SK-N-SH (cell line): ENCODE measurements around the gene PROSER2. TPM values are rescaled to one million over a fixed set of nuclear protein-coding genes. Genes with fewer than 3 reads are reported as not detected.

Experiments
- CTCF ChIA-PET: fragments of 300-600, 350-600 bp; formaldehyde crosslinking; extraction: SDS; loops from one replicate; lab custom pipeline; 2021; lab: Yijun Ruan, JAX
- POLR2A ChIA-PET: fragments of 350-600 bp; sonication (Branson Sonifier 250); formaldehyde crosslinking; extraction: SDS; loops from one replicate; lab custom pipeline; 2020; ENCODE audit warnings: antibody characterized with exemption, inconsistent platforms; lab: Yijun Ruan, JAX
- DNase-seq: peaks from one replicate; pipeline ENCODE4 v3.0.0; 2012
- H2AFZ ChIP-seq: fragments of 200-600 bp; sonication (generic); 2 replicates; pipeline ENCODE4 v1.8.1; 2016; ENCODE audit warnings: antibody characterized with exemption, mild to moderate bottlenecking, low read depth
- H3F3A ChIP-seq: fragments of 200-600 bp; sonication (generic); replicated peaks from 2 replicates; pipeline ENCODE3; 2016; ENCODE audit warnings: antibody characterized with exemption, mild to moderate bottlenecking; ENCODE audit not compliant: insufficient read depth
- H3K27ac ChIP-seq, 2 experiments: fragments of 200-500 bp in 1 of 2; fragments of 200-600 bp in 1 of 2; sonication (Bioruptor generic) in 1 of 2; sonication (generic), shearing (Covaris generic) in 1 of 2; 2 replicates each; pipeline versions ENCODE4 v1.5.1 to v1.6.1; 2014 to 2016; ENCODE audit warnings: low read depth in 2 of 2, inconsistent platforms in 1 of 2, low read length in 1 of 2, mild to moderate bottlenecking in 1 of 2, mixed read lengths in 1 of 2
- H3K27me3 ChIP-seq: fragments of 200-600 bp; sonication (generic), shearing (Covaris generic); 2 replicates; pipeline ENCODE4 v1.6.1; 2016; ENCODE audit warnings: mixed run types; ENCODE audit not compliant: insufficient read depth
- H3K36me3 ChIP-seq, 2 experiments: fragments of 200-500 bp in 1 of 2; fragments of 200-600 bp in 1 of 2; sonication (Bioruptor generic) in 1 of 2; sonication (generic) in 1 of 2; replicated peaks in 1 of 2; 2 replicates each; pipeline versions ENCODE3 to v1.5.1; 2014 to 2016; ENCODE audit warnings: low read length in 1 of 2, mild to moderate bottlenecking in 1 of 2; ENCODE audit not compliant: insufficient read depth in 2 of 2, control insufficient read depth in 1 of 2
- H3K4me1 ChIP-seq, 2 experiments: fragments of 200-500 bp in 1 of 2; fragments of 200-600 bp in 1 of 2; sonication (Bioruptor generic) in 1 of 2; sonication (generic), shearing (Covaris generic) in 1 of 2; 2 replicates each; pipeline versions ENCODE4 v1.5.1 to v1.6.1; 2014 to 2016; ENCODE audit warnings: low read depth in 1 of 2, low read length in 1 of 2, mixed run types in 1 of 2; ENCODE audit not compliant: insufficient read depth in 2 of 2, control insufficient read depth in 1 of 2
- H3K4me2 ChIP-seq: fragments of 200-600 bp; sonication (generic), shearing (Covaris generic); 2 replicates; pipeline ENCODE4 v1.6.1; 2017; ENCODE audit warnings: mixed run types
- H3K4me3 ChIP-seq, 2 experiments: fragments of 200-500 bp in 1 of 2; fragments of 200-600 bp in 1 of 2; sonication (Bioruptor generic) in 1 of 2; sonication (generic), shearing (Covaris generic) in 1 of 2; 2 replicates each; pipeline versions ENCODE4 v1.5.1 to v1.8.1; 2014 to 2016; ENCODE audit warnings: low read depth in 2 of 2, inconsistent platforms in 1 of 2, low read length in 1 of 2, mild to moderate bottlenecking in 1 of 2, mixed read lengths in 1 of 2, moderate library complexity in 1 of 2
- H3K79me2 ChIP-seq: fragments of 200-600 bp; sonication (generic); 2 replicates; pipeline ENCODE4 v1.8.1; 2017; ENCODE audit warnings: mild to moderate bottlenecking; ENCODE audit not compliant: insufficient read depth
- H3K9ac ChIP-seq: fragments of 200-600 bp; sonication (generic); 2 replicates; pipeline ENCODE4 v1.6.1; 2017; ENCODE audit warnings: mixed run types
- H3K9me2 ChIP-seq: fragments of 200-600 bp; sonication (generic); 2 replicates; pipeline ENCODE4 v1.6.1; 2017; ENCODE audit warnings: mixed run types
- H3K9me3 ChIP-seq: fragments of 200-600 bp; sonication (generic); 2 replicates; pipeline ENCODE4 v1.6.1; 2017; ENCODE audit warnings: mixed run types, mild to moderate bottlenecking, moderate library complexity
- H4K20me1 ChIP-seq: fragments of 200-600 bp; sonication (generic); 2 replicates; pipeline ENCODE4 v1.6.1; 2017; ENCODE audit warnings: mild to moderate bottlenecking, mixed run types; ENCODE audit not compliant: insufficient read depth
- CHD2 ChIP-seq: fragments of 150-350 bp; IDR thresholded peaks from 2 replicates; pipeline ENCODE4 v1.6.1; 2018; ENCODE audit warnings: low read length; ENCODE audit not compliant: partially characterized antibody
- ELF1 ChIP-seq: IDR thresholded peaks from 2 replicates; pipeline ENCODE4 v1.4.0; 2012
- EP300 ChIP-seq, 2 experiments: IDR thresholded peaks; 2 replicates each; pipeline versions ENCODE4 v1.4.0 to v1.6.1; 2012; ENCODE audit warnings: borderline replicate concordance in 1 of 2, low read depth in 1 of 2, low read length in 1 of 2
- EZH2phosphoT487 ChIP-seq: fragments of 200-600 bp; sonication (generic); IDR thresholded peaks from 2 replicates; pipeline ENCODE4 v1.6.1; 2017; ENCODE audit warnings: low read depth, mixed run types, mild to moderate bottlenecking, antibody characterized with exemption, moderate library complexity, borderline replicate concordance
- FOSL2 ChIP-seq: IDR thresholded peaks from 2 replicates; pipeline ENCODE4 v1.4.0; 2012; ENCODE audit warnings: low read depth, mild to moderate bottlenecking, moderate library complexity, borderline replicate concordance
- FOXM1 ChIP-seq: IDR thresholded peaks from 2 replicates; pipeline ENCODE4 v1.4.0; 2012; ENCODE audit warnings: low read depth, mild to moderate bottlenecking
- GATA2 ChIP-seq: sonication (generic); formaldehyde crosslinking; IDR thresholded peaks from 2 replicates; pipeline ENCODE4 v1.5.0; 2020; ENCODE audit warnings: mild to moderate bottlenecking, missing genetic modification reagents
- IRF3 ChIP-seq: fragments of 150-350 bp; IDR thresholded peaks from 2 replicates; pipeline ENCODE4 v1.6.1; 2016; ENCODE audit warnings: mild to moderate bottlenecking, low read depth, low read length
- MAX ChIP-seq: IDR thresholded peaks from 2 replicates; pipeline ENCODE4 v1.4.0; 2012; ENCODE audit warnings: low read depth
- NRF1 ChIP-seq: IDR thresholded peaks from 2 replicates; pipeline ENCODE4 v1.6.1; 2012; ENCODE audit warnings: low read depth, mild to moderate bottlenecking, low read length
- PBX3 ChIP-seq: IDR thresholded peaks from 2 replicates; pipeline ENCODE4; 2012
- POLR2AphosphoS5 ChIP-seq: IDR thresholded peaks from 2 replicates; pipeline ENCODE4 v1.6.1; 2012; ENCODE audit warnings: low read depth, low read length
- RAD21 ChIP-seq: IDR thresholded peaks from 2 replicates; pipeline ENCODE4 v1.6.1; 2012; ENCODE audit warnings: mild to moderate bottlenecking, low read length
- REST ChIP-seq: IDR thresholded peaks from 2 replicates; pipeline ENCODE4 v1.6.1; 2012; ENCODE audit warnings: mild to moderate bottlenecking, low read depth, low read length, moderate library complexity
- RXRA ChIP-seq: IDR thresholded peaks from 2 replicates; pipeline ENCODE4 v1.4.0; 2012; ENCODE audit warnings: low read depth, mild to moderate bottlenecking, borderline replicate concordance
- SIN3A ChIP-seq: IDR thresholded peaks from 2 replicates; pipeline ENCODE4 v1.6.1; 2012; ENCODE audit warnings: low read depth, mild to moderate bottlenecking, low read length, moderate library complexity, borderline replicate concordance
- TCF12 ChIP-seq: IDR thresholded peaks from 2 replicates; pipeline ENCODE4 v1.4.0; 2012
- USF2 ChIP-seq: fragments of 150-350 bp; IDR thresholded peaks from 2 replicates; pipeline ENCODE4 v1.6.1; 2017; ENCODE audit warnings: antibody characterized with exemption, low read length, low read depth, borderline replicate concordance
- ZBTB33 ChIP-seq: IDR thresholded peaks from 2 replicates; pipeline ENCODE4 v1.4.0; 2012; ENCODE audit warnings: low read depth, borderline replicate concordance
- WGBS: methylation state at CpG from one replicate; pipeline ENCODE4 v1.1.6; 2017; ENCODE audit warnings: low lambda C conversion rate; 5-methylcytosine and 5-hydroxymethylcytosine counted together
- polyA plus RNA-seq, 3 experiments: library from polyadenylated mRNA; depleted of rRNA; stranded (reverse); fragments of >200 nt; gene quantifications; 2 replicates each; pipeline ENCODE4 v1.2.3, GENCODE V29; 2012

PROSER2 gene
- polyA plus RNA-seq, 1 of the 3 experiments (the other 2 are of a cell fraction) = 0.95 TPM

- TF ChIP-seq EZH2phosphoT487 = no peak
- TF ChIP-seq RAD21 = no peak
- no peak for TF ChIP-seq USF2
Measured at GRCh38 chr10:11870461-11870780, 47.3 kb downstream of the PROSER2 start (continued).

- DNase-seq = no peak
- no peak overlapping the region for H3K4me3 ChIP-seq
- WGBS = 93% methylated on average over 7 of the region's 7 CpGs
- H3K4me2 ChIP-seq = no peak overlapping the region
- peaks cover 0 to 5% of the 10 kb centered on the region in 2 experiments; a peak in 2 of 4 replicates for H3K4me1 ChIP-seq
- no peak overlapping the region for H2AFZ ChIP-seq
- H3K9me2 ChIP-seq = no peaks in the 10 kb centered on the region
- H3K9ac ChIP-seq = no peak overlapping the region
- no peaks in the 10 kb centered on the region for H3K79me2 ChIP-seq
- POLR2A ChIA-PET = no interaction called here
- CTCF ChIA-PET = interaction anchor here (1.2 kb wide), 1 partner anchor 116 kb away, joined by 5 read pairs; no protein-coding TSS in a partner anchor
- no peaks in the 10 kb centered on the region for H4K20me1 ChIP-seq
- no peaks in the 10 kb centered on the region for H3K9me3 ChIP-seq
- H3K27ac ChIP-seq = no peak overlapping the region
- H3K27me3 ChIP-seq = no peaks in the 10 kb centered on the region
- no peaks in the 10 kb centered on the region for H3F3A ChIP-seq
- H3K36me3 ChIP-seq = no peaks in the 10 kb centered on the region
- TF ChIP-seq TCF12 (no peak), RXRA (no peak), FOXM1 (no peak), SIN3A (no peak), REST (no peak), GATA2 (CRISPR knock-in tag) (no peak), CHD2 (no peak), USF2 (no peak), ZBTB33 (no peak), MAX (no peak), ELF1 (no peak), IRF3 (no peak), POLR2AphosphoS5 (no peak), PBX3 (no peak), NRF1 (no peak), FOSL2 (no peak), EP300 (IDR thresholded peaks at IDR 0.05; ENCODE audit: borderline replicate concordance in 1 of 2, low read depth in 1 of 2, low read length in 1 of 2) (no peak)
Measured at GRCh38 chr10:11870900-11871400, 47.8 kb downstream of the PROSER2 start.
